IgD-negative memory B cell (primary cell): Measurements from ENCODE around the gene CEP97. TPM values are rescaled to one million over a fixed set of nuclear protein-coding genes. Genes with fewer than 3 reads are reported as not detected.
"Not testable (repeated sequence)": the region's sequence is repeated elsewhere in the genome, so short reads cannot be mapped to it uniquely, and the experiment has no call there.

Source experiments
- H3K27ac Mint-ChIP-seq, 3 donors: one replicate each; pipeline ENCODE4 v1.8.0; 2020 to 2022; ENCODE audit warnings: mild to moderate bottlenecking in 3 of 3, mixed read lengths in 3 of 3, moderate library complexity in 1 of 3
- H3K27me3 Mint-ChIP-seq: one replicate; pipeline ENCODE4 v1.8.0; 2021; ENCODE audit warnings: mixed read lengths
- H3K36me3 Mint-ChIP-seq: one replicate; pipeline ENCODE4 v1.8.0; 2020; ENCODE audit warnings: mild to moderate bottlenecking, mixed read lengths
- H3K4me1 Mint-ChIP-seq, 3 donors: one replicate each; pipeline ENCODE4 v1.8.0; 2020 to 2022; ENCODE audit warnings: mixed read lengths in 3 of 3, mild to moderate bottlenecking in 1 of 3
- H3K4me3 Mint-ChIP-seq, 4 donors: one replicate each; pipeline ENCODE4 v1.8.0; 2020 to 2022; ENCODE audit warnings: mild to moderate bottlenecking in 4 of 4, mixed read lengths in 4 of 4, moderate library complexity in 3 of 4
- H3K9me3 Mint-ChIP-seq, 3 donors: one replicate each; pipeline ENCODE4 v1.8.0; 2020 to 2021; ENCODE audit warnings: mixed read lengths in 3 of 3, mild to moderate bottlenecking in 1 of 3
- polyA plus RNA-seq: library from polyadenylated mRNA; unstranded; fragments of 300-500 nt; fragmentation: Illumina TruSeq; gene quantifications from one replicate; pipeline ENCODE4 v1.2.3, GENCODE V29; 2021

CEP97 gene
- polyA plus RNA-seq, 1 donor from 2014 or later, result 6.1 TPM

DNA sequence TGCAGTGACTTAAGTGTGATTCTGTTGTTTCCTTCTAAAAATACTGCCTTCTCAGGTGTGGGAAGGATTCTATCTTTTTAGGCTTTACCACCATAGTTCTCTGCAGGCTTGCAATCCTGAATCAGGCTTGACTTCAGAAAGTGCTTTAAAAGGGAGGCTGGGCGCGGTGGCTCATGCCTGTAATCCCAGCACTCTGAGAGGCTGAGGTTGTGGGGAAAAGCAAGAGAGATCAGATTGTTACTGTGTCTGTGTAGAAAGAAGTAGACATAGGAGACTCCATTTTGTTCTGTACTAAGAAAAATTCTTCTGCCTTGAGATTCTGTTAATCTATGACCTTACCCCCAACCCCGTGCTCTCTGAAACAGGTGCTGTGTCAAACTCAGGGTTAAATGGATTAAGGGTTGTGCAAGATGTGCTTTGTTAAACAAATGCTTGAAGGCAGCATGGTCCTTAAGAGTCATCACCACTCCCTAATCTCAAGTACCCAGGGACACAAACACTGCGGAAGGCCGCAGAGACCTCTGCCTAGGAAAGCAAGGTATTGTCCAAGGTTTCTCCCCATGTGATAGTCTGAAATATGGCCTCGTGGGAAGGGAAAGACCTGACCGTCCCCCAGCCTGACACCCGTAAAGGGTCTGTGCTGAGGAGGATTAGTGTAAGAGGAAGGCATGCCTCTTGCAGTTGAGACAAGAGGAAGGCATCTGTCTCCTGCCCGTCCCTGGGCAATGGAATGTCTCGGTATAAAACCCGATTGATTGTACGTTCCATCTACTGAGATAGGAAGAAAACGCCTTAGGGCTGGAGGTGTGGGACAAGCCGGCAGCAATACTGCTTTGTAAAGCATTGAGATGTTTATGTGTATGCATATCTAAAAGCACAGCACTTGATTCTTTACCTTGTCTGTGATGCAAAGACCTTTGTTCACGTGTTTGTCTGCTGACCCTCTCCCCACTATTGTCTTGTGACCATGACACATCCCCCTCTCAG is 32.4 kb upstream of the CEP97 start:
- not testable (repeated sequence) for H3K9me3 Mint-ChIP-seq, H3K27me3 Mint-ChIP-seq, H3K36me3 Mint-ChIP-seq, H3K4me3 Mint-ChIP-seq, H3K27ac Mint-ChIP-seq
- H3K4me1 Mint-ChIP-seq, result peaks cover 10 to 16% (median 14%) of the 10 kb centered on the region in 3 donors

DNA sequence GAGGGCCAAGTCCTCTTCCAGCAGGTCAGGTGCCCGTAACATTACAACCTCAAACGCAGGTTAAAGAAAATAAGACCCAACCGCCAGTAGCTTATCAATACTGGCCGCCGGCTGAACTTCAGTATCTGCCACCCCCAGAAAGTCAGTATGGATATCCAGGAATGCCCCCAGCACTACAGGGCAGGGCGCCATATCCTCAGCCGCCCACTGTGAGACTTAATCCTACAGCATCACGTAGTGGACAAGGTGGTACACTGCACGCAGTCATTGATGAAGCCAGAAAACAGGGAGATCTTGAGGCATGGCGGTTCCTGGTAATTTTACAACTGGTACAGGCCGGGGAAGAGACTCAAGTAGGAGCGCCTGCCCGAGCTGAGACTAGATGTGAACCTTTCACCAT is 30.9 kb upstream of the CEP97 start:
- H3K27ac Mint-ChIP-seq, result not testable (repeated sequence)

DNA sequence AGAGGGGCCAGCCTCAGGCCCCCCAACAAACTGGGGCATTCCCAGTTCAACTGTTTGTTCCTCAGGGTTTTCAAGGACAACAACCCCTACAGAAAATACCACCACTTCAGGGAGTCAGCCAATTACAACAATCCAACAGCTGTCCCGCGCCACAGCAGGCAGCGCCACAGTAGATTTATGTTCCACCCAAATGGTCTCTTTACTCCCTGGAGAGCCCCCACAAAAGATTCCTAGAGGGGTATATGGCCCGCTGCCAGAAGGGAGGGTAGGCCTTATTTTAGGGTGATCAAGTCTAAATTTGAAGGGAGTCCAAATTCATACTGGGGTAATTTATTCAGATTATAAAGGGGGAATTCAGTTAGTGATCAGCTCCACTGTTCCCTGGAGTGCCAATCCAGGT is 29.6 kb upstream of the CEP97 start:
- not testable (repeated sequence) for H3K4me3 Mint-ChIP-seq, H3K36me3 Mint-ChIP-seq, H3K27ac Mint-ChIP-seq, H3K9me3 Mint-ChIP-seq, H3K4me1 Mint-ChIP-seq, H3K27me3 Mint-ChIP-seq

More for the DNA sequence above, 30.9 kb upstream of the CEP97 start:
- not testable (repeated sequence) for H3K27me3 Mint-ChIP-seq, H3K4me3 Mint-ChIP-seq, H3K9me3 Mint-ChIP-seq, H3K36me3 Mint-ChIP-seq, H3K4me1 Mint-ChIP-seq

DNA sequence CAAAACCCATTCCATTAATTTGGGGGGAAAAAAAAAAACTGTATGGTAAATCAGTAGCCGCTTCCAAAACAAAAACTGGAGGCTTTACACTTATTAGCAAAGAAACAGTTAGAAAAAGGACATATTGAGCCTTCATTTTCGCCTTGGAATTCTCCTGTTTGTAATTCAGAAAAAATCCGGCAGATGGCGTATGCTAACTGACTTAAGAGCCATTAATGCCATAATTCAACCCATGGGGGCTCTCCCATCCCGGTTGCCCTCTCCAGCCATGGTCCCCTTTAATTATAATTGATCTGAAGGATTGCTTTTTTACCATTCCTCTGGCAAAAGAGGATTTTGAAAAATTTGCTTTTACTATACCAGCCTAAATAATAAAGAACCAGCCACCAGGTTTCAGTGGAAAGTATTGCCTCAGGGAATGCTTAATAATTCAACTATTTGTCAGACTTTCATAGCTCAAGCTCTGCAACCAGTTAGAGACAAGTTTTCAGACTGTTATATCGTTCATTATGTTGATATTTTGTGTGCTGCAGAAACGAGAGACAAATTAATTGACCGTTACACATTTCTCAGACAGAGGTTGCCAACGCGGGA is 28.5 kb upstream of the CEP97 start:
- Mint-ChIP-seq H3K4me1 (peaks cover 6 to 7% (median 6%) of the 10 kb centered on the region in 3 donors), H3K9me3 (no peaks in the 10 kb centered on the region), H3K4me3 (no peak overlapping the region), H3K27ac (no peak overlapping the region), H3K27me3 (no peaks in the 10 kb centered on the region), H3K36me3 (no peaks in the 10 kb centered on the region)

DNA sequence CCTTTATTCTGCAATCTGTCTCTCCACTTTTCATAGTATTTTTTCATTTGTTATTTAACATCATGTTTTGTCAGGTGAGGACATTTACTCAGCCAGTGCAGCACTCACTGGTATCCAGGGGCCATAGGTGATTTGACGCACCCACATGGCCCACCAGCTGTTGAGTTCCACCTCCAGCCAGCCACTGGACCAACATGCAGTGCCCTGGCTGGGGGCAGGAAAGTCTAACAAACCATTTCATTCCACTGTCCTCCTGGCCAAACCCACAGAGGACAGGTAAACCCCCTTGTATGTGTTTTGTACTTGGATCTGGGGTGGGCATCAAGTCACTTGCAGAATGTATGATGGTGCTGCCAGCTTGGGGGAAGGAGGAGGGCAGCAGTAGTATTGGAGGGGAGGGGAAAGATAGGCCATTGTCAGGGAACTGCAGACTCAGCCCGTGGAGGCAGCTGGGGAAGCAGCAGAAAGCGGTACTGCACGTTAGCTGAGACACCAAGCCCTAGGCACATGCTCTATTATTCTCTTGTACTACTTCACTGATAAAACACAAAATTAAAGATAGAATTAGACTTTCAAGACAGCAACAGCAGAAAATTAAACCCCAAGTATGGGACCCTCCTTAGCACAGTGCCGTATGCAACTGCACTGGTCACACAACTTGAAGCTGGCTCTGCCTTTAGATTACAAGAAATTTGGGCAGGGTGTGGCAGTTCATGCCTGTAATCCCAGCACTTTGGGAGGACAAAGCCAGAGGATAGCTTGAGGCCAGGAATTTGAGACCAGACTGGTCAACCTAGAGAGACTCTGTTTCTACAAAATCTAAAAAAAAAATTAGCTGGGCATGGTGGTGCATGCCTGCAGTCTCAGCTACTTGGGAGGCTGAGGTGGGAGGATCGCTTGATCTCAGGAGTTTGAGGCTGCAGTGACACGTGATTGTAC is 22.4 kb upstream of the CEP97 start:
- Mint-ChIP-seq H3K27me3 (no peaks in the 10 kb centered on the region), H3K9me3 (no peaks in the 10 kb centered on the region), H3K4me1 (peaks cover 8 to 17% (median 14%) of the 10 kb centered on the region in 3 donors), H3K27ac (no peak overlapping the region), H3K4me3 (peak overlapping the region; percentile 26 to 93 (median 79)), H3K36me3 (no peaks in the 10 kb centered on the region)

DNA sequence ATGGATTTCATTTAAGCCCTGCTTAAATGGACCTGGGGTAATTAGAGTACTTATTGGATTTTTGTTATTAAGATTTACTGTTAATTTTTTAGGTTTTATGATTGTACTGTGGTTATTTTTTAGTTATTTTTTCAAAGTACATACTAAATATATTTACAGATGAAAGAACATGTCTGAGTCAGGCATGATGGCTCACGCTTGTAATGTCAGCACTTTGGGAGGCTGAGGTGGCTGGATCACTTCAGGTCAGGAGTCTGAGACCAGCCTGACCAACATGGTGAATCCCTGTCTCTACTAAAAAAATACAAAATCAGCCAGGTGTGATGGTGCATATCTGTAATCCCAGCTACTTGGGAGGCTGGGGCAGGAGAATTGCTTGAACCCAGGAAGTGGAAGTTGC is 21.7 kb upstream of the CEP97 start:
- no peak overlapping the region for H3K27ac Mint-ChIP-seq
- peaks cover 8 to 17% (median 14%) of the 10 kb centered on the region in 3 donors for H3K4me1 Mint-ChIP-seq
- H3K36me3 Mint-ChIP-seq, result no peaks in the 10 kb centered on the region
- no peaks in the 10 kb centered on the region for H3K27me3 Mint-ChIP-seq
- H3K9me3 Mint-ChIP-seq, result no peaks in the 10 kb centered on the region
- no peak overlapping the region for H3K4me3 Mint-ChIP-seq

DNA sequence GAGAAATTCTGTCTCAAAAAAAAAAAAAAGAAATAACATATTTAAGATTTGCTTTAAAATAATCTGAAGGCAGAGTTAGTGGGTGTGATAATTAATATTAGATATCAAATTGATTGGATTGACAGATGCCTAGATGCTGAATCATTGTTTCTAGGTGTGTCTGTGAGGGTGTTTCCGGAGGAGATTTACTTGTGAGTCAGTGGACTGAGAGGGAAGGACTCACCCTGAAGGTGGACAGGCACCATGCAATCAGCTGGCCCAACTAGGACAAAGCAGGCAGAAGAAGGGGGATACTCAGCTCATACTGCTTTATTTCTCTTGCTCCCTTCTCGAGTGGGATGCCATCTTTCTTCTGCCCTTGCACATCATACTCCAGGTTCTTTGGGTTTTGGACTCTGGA is 21.2 kb upstream of the CEP97 start:
- Mint-ChIP-seq H3K36me3 (no peaks in the 10 kb centered on the region), H3K4me1 (peaks cover 8 to 17% (median 14%) of the 10 kb centered on the region in 3 donors), H3K9me3 (no peaks in the 10 kb centered on the region), H3K27me3 (no peaks in the 10 kb centered on the region), H3K27ac (peak overlapping the region in 1 of 3 donors; percentile 73), H3K4me3 (no peak overlapping the region)

DNA sequence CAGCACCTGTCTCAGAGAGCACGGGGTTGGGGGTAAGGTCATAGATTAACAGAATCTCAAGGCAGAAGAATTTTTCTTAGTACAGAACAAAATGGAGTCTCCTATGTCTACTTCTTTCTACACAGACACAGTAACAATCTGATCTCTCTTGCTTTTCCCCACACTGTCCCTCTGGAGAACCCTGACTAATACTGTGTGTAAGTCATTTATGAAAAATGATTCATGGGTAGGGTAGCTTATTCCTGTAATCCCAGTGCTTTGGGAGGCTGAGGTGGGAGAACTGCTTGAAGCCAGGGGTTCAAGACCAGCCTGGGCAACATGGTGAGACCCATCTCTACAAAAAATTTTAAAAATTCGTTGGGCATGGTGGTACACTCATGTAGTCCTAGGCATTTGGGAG is 19.8 kb upstream of the CEP97 start:
- H3K4me3 Mint-ChIP-seq, H3K27me3 Mint-ChIP-seq, H3K27ac Mint-ChIP-seq, H3K36me3 Mint-ChIP-seq, H3K9me3 Mint-ChIP-seq: not testable (repeated sequence)
- H3K4me1 Mint-ChIP-seq, result peaks cover 8 to 17% (median 14%) of the 10 kb centered on the region in 3 donors

DNA sequence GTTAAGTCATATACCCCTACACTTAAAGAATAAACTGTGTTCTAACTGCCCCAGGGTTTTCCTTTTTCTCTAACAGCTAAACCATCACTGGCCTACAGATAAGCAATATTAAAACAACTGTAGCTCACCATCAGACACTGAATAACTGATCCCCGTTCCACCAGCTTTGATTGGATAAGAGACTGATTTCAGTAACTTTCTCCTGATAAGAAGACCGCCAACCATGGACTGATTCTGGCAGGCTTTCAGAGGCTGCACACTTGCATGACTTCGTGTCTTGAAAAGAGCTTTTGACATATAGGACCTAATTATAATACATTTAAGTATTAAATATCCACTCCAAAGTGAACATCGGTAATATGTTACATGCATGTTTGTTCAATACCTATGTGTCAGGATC is 15.3 kb upstream of the CEP97 start:
- H3K4me1 Mint-ChIP-seq, result peaks cover 0 to 2% (median 0%) of the 10 kb centered on the region in 3 donors
- no peaks in the 10 kb centered on the region for H3K36me3 Mint-ChIP-seq
- H3K4me3 Mint-ChIP-seq, result no peak overlapping the region
- H3K9me3 Mint-ChIP-seq, result no peaks in the 10 kb centered on the region
- H3K27me3 Mint-ChIP-seq, result no peaks in the 10 kb centered on the region
- no peak overlapping the region for H3K27ac Mint-ChIP-seq

DNA sequence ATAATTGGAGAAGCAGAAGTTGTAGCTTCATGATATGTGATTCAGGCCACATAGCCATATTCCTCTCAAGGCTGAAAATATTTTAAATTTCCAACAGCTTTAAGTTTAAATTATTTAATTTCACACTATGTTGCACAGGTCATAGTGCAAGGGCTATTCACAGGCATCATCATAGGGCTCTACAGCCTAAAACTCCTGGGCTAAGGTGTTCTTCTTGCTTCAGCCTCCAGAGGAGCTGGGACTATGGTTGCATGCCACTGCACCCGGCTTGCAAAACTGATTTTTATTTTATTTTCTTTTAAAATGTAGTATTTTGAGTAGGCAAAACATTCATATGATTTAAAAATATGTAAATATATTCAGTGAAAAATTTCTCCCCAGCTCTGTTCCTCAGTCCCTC is 6.0 kb upstream of the CEP97 start:
- Mint-ChIP-seq H3K36me3 (peaks cover 1% of the 10 kb centered on the region), H3K9me3 (no peaks in the 10 kb centered on the region), H3K4me1 (peaks cover 15 to 19% (median 16%) of the 10 kb centered on the region in 3 donors), H3K27ac (no peak overlapping the region), H3K27me3 (no peaks in the 10 kb centered on the region), H3K4me3 (no peak overlapping the region)

DNA sequence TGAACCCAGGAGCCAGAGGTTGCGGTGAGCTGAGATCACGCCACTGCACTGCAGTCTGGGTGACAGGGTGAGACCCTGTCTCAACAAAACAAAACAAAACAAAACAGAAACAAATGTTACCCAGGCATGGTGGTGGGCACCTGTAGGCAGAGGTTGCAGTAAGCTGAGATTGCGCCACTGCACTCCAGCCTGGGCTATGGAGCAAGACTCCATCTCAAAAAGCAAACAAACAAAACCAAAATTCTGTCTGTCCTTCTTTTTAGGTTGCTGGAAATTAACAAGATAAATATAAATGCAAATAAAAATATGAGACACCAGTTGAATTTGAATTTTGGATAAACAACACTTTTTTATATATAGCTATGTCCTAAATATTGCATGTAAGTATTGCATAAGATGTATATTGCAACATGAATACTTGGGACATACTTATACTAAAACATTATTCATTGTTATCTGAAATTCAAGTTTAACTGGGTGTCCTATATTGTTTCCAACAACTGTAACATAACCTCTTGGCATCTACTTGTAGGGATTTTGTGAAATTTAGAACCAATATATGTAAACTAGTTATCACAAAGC is 4.7 kb upstream of the CEP97 start:
- no peaks in the 10 kb centered on the region for H3K27me3 Mint-ChIP-seq
- H3K27ac Mint-ChIP-seq, result peak overlapping the region in 1 of 3 donors; percentile 9
- H3K4me3 Mint-ChIP-seq, result no peak overlapping the region
- peaks cover 1% of the 10 kb centered on the region for H3K36me3 Mint-ChIP-seq
- no peaks in the 10 kb centered on the region for H3K9me3 Mint-ChIP-seq
- H3K4me1 Mint-ChIP-seq, result peaks cover 21 to 23% (median 23%) of the 10 kb centered on the region in 3 donors

DNA sequence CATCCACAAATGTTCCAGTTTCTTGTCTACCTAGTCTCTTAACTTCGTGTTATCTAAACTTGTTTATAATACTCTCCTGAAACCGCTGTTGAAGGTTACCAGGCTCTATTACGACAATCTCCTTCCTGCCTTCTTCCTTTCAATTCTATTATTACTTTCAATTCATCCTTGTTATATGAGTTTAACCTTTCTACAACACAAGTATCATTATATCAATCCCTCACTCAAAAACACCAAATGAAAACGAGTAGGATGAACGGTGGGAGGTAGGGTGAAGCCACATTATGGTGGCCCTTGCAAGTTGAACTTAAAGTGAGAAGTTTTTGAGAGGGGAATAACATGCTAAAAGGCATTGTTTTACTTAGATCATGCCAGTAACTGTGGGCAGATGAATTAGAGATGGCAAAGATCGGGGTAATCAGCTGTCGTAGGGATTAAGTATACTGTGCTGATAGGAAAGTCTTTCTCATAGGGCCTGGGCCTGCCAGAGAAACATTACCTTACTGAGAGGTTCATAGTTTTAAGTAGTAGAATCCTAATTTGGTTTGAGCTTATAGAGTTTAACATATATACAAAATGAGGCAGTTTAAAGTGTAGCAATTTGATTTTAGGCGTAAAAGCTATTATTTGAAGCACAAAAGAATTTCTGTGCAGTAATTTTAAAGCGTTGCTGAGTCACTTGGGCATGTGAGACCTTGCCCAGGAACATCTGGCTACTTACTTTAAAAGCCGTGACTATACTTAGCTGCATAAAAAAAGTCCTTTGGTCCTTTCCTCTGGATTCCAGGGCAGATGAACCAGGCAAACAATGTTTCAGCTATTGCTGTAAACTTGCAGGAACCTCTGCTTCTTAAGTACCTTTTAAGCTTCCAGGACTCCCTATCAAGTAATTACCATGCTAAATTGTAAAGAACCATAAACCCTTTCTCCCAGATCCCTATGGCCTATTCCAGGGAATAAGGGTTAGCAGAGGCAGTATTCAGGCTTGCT is 3.3 kb upstream of the CEP97 start:
- Mint-ChIP-seq H3K4me3 (peak overlapping the region in 3 of 4 donors; percentile 28 to 79 (median 58)), H3K27ac (peak overlapping the region; percentile 70 to 90 (median 83)), H3K36me3 (peaks cover 1% of the 10 kb centered on the region), H3K9me3 (no peaks in the 10 kb centered on the region), H3K27me3 (no peaks in the 10 kb centered on the region), H3K4me1 (peaks cover 23 to 30% (median 27%) of the 10 kb centered on the region in 3 donors)

DNA sequence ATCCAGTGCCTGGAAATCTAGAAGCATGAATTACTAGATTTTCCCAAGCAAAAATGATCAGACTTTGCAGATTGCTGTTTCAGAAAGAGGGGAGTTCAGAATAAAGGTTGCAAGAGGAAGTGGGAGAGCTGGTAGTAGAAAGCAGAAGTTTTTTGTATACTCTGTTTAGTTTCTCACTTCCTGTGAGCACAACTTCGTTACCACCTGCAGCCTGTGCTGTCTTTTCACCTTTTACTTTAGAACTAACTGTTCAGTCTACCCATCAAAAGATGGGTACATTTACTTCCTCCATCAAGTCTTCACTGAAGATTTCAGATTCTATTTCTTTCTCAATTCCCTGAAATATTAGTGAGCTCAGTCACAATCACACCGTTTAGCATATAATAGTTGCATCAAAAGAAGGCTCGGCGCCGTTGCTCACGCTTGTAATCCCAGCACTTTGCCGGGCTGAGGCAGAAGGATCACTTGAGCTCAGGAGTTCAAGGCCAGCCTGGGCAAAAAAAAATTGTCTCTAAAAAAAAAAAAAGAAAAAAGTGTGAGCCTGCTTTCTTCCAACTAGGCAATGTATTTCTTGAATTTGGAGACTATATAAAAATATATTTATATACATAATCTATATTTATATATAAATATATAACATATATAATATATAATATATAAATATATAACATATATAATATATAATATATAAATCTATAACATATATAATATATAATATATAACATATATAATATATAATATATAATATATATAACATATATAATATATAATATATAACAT is 1.8 kb upstream of the CEP97 start:
- Mint-ChIP-seq H3K36me3 (peaks cover 1% of the 10 kb centered on the region), H3K27ac (peak overlapping the region; percentile 70 to 90 (median 83)), H3K9me3 (no peaks in the 10 kb centered on the region), H3K4me3 (peak overlapping the region; percentile 34 to 91 (median 72)), H3K27me3 (no peaks in the 10 kb centered on the region), H3K4me1 (peaks cover 28 to 34% (median 31%) of the 10 kb centered on the region in 3 donors)
